ENCODE measurements around the gene ZKSCAN8.

Gene ZKSCAN8

DNA sequence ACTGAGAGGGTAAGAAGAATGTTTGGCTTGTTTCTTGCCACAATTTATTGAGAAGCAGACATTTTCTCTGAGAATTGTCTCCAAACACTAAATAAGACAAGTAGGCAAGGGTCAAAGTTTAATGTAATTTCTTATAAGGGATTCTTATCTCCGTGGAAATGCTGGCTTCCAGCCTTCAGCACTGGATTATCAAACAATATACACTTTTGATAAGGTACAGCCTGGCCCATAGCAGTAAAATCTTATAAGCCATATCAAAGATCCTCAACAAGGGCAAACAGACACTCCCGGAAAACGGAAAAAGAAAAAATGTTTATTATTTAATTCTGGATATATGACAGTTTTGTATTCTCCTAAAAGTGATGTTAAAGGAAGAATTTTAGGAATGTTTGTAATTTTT, 64.8 kb downstream of the ZKSCAN8 start:
- no peak for DNase-seq (ENCODE audit: low read depth, low spot score)

DNA sequence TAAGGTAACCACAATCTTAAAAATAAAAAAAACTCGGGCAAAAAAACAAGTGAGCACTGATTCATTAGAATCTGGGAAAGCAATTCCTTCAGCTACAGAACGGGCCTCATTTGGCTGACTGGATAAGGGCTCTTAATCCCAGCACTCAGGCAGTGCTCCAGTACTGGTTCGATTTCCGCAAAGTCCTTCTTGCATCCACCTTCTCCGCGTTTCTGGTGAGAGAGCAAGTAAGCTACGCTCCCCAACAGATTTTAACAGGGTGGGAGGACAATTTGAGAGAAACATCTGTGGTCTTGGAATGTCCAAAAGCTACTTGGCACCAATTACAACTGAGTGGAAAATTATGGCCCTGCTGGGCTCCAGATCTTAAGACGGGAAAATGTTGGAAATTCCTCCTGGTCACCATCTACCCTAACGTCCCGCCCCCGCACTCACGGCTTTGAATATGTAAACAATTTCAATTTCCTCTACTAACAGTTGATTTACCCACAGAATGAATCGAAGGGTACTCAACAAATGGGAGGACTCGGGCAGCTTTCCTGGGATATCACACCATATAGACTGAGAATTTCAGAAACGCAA, 65.3 kb downstream of the ZKSCAN8 start:
- DNase-seq (ENCODE audit: low read depth, low spot score) = no peak

DNA sequence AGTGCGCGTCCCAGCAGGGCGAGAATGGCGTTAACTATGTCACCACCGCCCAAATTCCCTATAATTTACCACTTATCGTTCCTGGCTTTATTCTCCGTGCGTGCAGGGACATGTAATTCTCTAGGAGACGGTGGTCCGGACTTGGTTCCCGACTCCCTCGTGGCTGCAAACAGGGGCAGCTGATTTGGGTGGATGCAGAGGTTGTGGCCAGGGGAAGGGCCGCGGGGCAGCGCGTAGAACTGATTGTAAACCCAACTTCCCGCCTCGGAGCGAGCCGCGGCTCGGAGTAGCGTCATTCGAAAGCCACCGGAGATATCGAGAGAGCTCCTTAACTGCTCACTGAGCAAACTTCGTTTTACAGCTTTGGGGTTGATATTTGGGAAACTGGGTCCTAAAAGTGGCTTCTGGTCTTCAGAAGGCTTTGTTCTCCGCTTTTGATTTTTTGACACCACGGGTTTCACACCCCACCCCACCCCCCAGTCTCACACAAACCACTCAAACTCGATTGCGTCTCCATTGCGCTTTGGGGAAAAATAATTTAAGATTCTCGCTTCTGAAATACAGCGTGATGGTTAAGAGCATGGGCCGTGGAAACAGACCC, 65.9 kb downstream of the ZKSCAN8 start:
- peak; percentile 85 for DNase-seq (ENCODE audit: low read depth, low spot score)

DNA sequence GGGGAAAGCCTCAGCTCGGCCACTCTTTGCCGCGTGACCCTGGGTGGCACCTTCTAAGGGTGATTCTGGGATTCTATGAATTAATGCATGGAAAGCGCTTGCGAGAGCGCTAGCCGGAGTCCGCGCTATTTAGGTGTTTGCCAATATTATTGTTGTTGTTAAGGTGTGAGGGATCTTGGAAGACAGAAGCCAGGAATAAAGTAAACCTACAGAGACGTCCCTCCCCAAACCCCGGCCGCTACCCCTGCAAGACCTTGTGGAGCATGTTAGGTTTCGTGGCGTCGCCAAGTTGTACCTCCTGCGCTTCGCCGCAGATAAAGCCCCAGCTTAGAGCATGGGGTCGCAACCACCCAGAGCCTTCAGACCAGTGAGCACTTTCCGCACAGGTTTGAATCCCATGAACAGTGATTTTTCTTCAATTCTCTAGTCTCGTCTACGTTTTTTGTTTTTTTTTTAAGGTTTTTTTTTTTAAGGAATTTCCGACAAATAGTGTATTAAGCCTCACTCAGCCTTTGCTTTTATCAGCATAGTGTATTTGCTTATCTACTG, 66.5 kb downstream of the ZKSCAN8 start:
- DNase-seq (ENCODE audit: low read depth, low spot score) = peak; percentile 57
